ENCODE results near the gene CASP9.
A peak's percentile ranks its signal among the peaks of the same experiment; 100 is the strongest.

Gene CASP9

DNA sequence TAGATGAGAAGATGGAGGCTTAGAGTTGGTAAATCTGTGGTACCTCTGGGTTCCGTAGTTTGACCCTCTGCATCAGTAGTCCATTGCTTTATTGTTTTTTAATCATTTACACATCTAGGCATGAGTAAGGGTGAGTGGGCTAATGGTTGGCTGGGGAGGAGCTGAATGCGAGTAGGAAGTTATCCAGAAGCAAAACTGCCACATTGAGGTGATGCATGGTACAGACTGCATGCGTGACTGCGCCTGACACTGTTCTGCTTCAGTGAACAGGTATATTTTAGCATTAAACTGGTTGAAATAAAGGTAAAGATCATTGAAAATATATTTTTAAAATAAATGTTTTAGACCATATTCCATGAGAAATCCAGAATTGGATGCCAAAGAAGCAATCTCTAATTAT, 7.0 kb upstream of the CASP9 start:
- no peak for DNase-seq (ENCODE audit: low read depth)
- H3K4me3 ChIP-seq (ENCODE audit: control insufficient read depth, low read depth, low read length): no peak overlapping the region
- TF ChIP-seq, protein P1, sequence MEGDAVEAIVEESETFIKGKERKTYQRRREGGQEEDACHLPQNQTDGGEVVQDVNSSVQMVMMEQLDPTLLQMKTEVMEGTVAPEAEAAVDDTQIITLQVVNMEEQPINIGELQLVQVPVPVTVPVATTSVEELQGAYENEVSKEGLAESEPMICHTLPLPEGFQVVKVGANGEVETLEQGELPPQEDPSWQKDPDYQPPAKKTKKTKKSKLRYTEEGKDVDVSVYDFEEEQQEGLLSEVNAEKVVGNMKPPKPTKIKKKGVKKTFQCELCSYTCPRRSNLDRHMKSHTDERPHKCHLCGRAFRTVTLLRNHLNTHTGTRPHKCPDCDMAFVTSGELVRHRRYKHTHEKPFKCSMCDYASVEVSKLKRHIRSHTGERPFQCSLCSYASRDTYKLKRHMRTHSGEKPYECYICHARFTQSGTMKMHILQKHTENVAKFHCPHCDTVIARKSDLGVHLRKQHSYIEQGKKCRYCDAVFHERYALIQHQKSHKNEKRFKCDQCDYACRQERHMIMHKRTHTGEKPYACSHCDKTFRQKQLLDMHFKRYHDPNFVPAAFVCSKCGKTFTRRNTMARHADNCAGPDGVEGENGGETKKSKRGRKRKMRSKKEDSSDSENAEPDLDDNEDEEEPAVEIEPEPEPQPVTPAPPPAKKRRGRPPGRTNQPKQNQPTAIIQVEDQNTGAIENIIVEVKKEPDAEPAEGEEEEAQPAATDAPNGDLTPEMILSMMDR (IDR thresholded peaks at IDR 0.05; ENCODE audit: control insufficient read depth, insufficient read depth, low read depth, low read length, missing control alignments): no peak

DNA sequence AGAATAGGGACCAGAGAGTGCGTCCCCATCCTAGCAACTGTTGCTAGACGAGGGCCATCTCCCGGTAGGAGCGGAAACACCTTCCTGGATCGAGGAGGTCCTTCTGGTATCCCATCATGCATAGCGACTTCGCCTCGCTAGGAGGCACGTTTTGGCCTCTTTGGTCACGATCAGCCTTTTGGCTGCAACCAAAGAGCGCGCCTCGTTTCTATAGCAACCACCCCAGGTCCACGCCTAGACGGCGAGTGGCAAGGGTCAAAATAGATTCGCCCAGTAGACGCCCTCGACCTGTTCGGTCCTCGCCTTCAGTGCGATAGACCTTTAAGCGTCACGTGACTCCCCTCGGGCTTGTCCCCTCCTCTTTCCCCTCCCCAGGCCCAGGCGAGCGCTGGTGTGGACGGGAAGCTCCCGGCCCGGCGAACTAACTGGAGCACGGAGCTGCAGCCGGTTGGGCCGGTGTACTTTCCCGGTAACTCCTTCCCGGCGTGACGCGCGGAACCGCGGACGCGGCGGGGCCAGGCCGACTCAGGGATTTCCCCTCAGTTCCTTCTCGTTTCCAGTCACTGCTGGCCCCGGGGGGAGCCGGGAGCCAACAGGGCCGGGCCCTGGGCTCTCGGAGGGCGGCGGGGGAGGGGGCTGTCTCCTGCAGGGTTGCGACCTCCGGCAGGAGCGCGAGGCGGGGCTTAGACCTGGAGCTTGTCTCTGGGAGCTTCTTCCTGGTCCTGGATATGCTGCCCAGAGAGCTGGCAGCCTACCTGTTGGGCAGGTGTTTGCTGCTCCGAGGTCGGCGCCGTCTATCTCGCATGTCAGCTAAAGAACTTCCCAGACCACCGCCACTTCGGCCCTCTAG, 2.7 kb upstream of the CASP9 start, which contains the start of gene DNAJC16:
DNAJC16 (plus strand) TSS at position 359 of the 850 bp plus-strand sequence. CDS start 2,258 bp downstream, outside the sequence.
- H3K4me3 ChIP-seq (ENCODE audit: control insufficient read depth, low read depth, low read length): peak within 1 kb of the TSS; percentile 88
- peak; percentile 100 for DNase-seq (ENCODE audit: low read depth)
- TF ChIP-seq, protein P1 (IDR thresholded peaks at IDR 0.05; ENCODE audit: control insufficient read depth, insufficient read depth, low read depth, low read length, missing control alignments): no peak

DNA sequence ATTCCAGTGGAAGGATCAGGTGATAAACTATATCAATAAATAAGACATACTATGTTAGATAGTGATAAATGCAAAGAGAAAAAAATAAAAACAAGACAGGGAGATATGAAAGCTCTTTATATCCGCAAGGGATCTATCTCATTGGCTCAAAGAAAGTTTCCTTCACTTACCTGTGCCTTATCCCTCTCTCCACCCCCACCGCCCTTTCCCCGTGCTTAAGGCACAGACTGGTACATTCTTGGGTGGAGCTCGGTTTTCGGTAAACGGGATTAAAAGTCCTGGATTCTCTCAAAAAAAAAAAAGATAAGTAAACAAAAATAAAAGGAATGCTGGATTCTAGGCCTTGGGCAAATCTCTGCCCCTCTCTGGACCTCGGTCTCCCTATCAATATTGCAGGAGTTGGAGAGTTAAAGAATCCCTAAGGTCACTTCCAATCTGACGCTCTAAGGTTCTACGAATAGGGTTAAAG, 2.0 kb upstream of the CASP9 start:
- H3K4me3 ChIP-seq (ENCODE audit: control insufficient read depth, low read depth, low read length): peak overlapping the region; percentile 27
- TF ChIP-seq, protein P1 (IDR thresholded peaks at IDR 0.05; ENCODE audit: control insufficient read depth, insufficient read depth, low read depth, low read length, missing control alignments): peak; percentile 11
- DNase-seq (ENCODE audit: low read depth): no peak

DNA sequence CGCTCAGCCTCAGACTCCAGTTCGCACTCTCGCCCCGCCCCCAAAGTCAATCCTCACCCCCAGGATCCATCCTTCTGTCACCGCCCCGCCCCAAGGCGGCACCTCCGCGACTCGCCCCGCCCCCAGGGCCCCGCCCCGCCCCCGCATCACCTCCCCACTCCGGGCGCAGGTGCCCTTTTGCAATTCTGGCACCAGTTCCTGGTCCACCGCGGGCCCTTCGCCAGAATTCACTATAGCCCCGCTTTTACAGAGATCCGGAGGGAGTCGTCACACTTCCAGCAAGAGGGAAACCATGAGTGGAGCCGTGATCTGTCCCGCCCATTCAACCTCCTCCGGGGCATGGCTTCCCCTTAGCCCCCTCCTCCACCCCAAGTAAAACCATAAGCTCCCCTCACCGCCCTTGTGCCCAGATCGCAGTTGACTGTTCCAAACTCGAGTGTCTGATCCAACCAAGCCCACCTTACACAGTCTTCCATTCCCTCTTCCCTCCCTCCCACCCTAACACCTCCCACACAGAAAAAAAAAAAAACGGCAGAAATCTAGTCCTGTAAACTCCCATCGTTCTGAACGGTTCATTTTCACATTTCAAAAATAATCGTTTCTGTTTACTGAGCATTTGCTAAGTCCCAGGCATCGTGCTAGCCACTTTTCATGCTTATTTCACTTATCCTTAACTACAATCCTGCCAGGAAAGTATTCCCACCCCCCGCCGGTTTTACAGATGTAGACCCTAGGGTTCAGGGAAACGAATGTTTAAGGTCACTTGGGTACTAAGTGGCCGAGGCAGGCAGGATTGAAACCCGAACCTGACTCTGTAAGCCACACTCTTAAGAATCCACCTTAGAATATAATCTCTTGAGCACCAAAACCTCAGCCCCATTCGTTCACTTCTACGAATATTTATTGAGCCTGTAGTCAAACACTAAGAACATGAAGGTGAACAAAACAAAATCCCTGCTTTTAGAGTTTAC, 1.3 kb upstream of the CASP9 start:
- H3K4me3 ChIP-seq (ENCODE audit: control insufficient read depth, low read depth, low read length): peak overlapping the region; percentile 57
- DNase-seq (ENCODE audit: low read depth): peak; percentile 94
- TF ChIP-seq, protein P1 (IDR thresholded peaks at IDR 0.05; ENCODE audit: control insufficient read depth, insufficient read depth, low read depth, low read length, missing control alignments): no peak

DNA sequence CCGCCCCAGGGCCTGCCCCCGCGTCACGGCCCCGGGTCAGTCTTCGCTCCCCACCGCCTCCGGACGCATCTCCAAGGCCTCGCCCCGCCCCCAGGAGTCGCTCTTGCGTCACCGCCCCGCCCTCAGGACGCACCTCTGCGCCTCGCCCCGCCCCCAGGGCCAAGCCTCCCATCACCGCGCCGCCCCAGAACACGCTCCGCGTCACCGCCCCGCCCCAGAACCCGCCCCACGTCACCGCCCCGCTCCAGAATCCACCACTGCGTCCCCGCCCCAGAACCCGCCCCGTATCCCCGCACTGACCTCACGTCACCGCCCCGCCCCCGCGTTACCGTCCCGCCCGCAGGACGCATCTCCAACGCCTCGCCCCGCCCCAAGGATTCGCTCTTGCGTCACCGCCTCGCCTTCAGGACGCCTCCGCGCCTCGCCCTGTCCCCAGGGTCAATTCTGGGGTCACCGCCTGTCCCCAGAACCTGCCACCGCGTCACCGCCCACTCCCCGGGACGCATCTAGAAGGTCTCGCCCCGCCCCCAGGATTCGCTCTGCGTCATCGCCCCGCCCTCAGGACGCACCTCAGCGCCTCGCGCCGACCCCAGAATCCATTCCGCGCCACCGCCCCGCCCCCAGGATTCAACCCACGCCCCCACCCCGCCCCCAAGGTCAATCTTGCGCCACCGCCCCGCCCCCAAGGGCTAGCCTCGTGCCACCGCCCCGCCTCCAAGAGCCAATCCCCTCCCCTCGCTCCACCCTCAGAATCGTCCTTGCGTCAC, 451 bp upstream of the CASP9 start:
- H3K4me3 ChIP-seq (ENCODE audit: control insufficient read depth, low read depth, low read length): peak overlapping the region; percentile 90
- peak; percentile 75 for DNase-seq (ENCODE audit: low read depth)
- TF ChIP-seq, protein P1 (IDR thresholded peaks at IDR 0.05; ENCODE audit: control insufficient read depth, insufficient read depth, low read depth, low read length, missing control alignments): no peak

Data from AG09309 (cell line).